Loucy (cell line): Measurements from ENCODE around the gene MTG2.

Source experiments
- EZH2phosphoT487 ChIP-seq: fragments of 200-600 bp; IDR thresholded peaks from 2 replicates; pipeline ENCODE4 v1.6.1; 2018; ENCODE audit warnings: antibody characterized with exemption, mild to moderate bottlenecking, moderate library complexity, borderline replicate concordance
- TF ChIP-seq, protein P1 (sequence below): fragments of 200-600 bp; sonication (generic); conservative IDR thresholded peaks from 2 replicates; pipeline ENCODE4 v1.5.1; 2014; ENCODE audit warnings: mild to moderate bottlenecking, antibody characterized with exemption, low read length

- TF ChIP-seq, protein P1, sequence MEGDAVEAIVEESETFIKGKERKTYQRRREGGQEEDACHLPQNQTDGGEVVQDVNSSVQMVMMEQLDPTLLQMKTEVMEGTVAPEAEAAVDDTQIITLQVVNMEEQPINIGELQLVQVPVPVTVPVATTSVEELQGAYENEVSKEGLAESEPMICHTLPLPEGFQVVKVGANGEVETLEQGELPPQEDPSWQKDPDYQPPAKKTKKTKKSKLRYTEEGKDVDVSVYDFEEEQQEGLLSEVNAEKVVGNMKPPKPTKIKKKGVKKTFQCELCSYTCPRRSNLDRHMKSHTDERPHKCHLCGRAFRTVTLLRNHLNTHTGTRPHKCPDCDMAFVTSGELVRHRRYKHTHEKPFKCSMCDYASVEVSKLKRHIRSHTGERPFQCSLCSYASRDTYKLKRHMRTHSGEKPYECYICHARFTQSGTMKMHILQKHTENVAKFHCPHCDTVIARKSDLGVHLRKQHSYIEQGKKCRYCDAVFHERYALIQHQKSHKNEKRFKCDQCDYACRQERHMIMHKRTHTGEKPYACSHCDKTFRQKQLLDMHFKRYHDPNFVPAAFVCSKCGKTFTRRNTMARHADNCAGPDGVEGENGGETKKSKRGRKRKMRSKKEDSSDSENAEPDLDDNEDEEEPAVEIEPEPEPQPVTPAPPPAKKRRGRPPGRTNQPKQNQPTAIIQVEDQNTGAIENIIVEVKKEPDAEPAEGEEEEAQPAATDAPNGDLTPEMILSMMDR = no peak
- TF ChIP-seq EZH2phosphoT487 = no peak
These were observed 40.4 kb upstream of the MTG2 start for GRCh38 chr20:62142252-62143080.
